OCI-LY1 (cell line): ENCODE measurements around the gene ABHD6.

ENCODE experiments used
- H2AFZ ChIP-seq: fragments of 200-600 bp; sonication (generic), shearing (Covaris generic); 2 replicates; pipeline ENCODE4 v1.6.0; 2014; ENCODE audit warnings: antibody characterized with exemption, mild to moderate bottlenecking, low read length
- H3F3A ChIP-seq: fragments of 200-600 bp; sonication (generic), shearing (Covaris generic); 2 replicates; pipeline ENCODE4 v1.6.0; 2014; ENCODE audit warnings: mild to moderate bottlenecking, antibody characterized with exemption, low read length, moderate library complexity; ENCODE audit not compliant: insufficient read depth
- H3K27ac ChIP-seq: fragments of 200-600 bp; sonication (generic); 2 replicates; pipeline ENCODE4 v1.5.1; 2014; ENCODE audit warnings: low read length, mixed run types, mild to moderate bottlenecking, low read depth; ENCODE audit not compliant: poor library complexity, severe bottlenecking
- H3K27me3 ChIP-seq: fragments of 200-600 bp; sonication (generic); 2 replicates; pipeline ENCODE4 v1.6.0; 2014; ENCODE audit warnings: antibody characterized with exemption, mild to moderate bottlenecking, low read length, moderate library complexity; ENCODE audit not compliant: insufficient read depth
- H3K36me3 ChIP-seq: fragments of 200-600 bp; sonication (generic); 2 replicates; pipeline ENCODE4 v1.6.1; 2014; ENCODE audit warnings: mild to moderate bottlenecking, antibody characterized with exemption, low read length, moderate library complexity, mixed read lengths; ENCODE audit not compliant: insufficient read depth
- H3K4me1 ChIP-seq: fragments of 200-600 bp; sonication (generic); 2 replicates; pipeline ENCODE4 v1.5.1; 2014; ENCODE audit warnings: mild to moderate bottlenecking, low read length, moderate library complexity; ENCODE audit not compliant: insufficient read depth, severe bottlenecking
- H3K4me2 ChIP-seq: fragments of 200-600 bp; sonication (generic), shearing (Covaris generic); 2 replicates; pipeline ENCODE4 v1.6.1; 2014; ENCODE audit warnings: low read length
- H3K4me3 ChIP-seq: fragments of 200-600 bp; sonication (generic); 2 replicates; pipeline ENCODE4 v1.5.1; 2014; ENCODE audit warnings: low read length, low read depth, mild to moderate bottlenecking, mixed read lengths; ENCODE audit not compliant: poor library complexity, severe bottlenecking
- H3K79me2 ChIP-seq: fragments of 200-600 bp; shearing (Covaris generic); 2 replicates; pipeline ENCODE4 v1.6.1; 2016; ENCODE audit warnings: mixed run types, low read length, mixed read lengths; ENCODE audit not compliant: insufficient read depth
- H3K9ac ChIP-seq: fragments of 200-600 bp; sonication (generic), shearing (Covaris generic); 2 replicates; pipeline ENCODE4 v1.6.1; 2014; ENCODE audit warnings: mild to moderate bottlenecking, low read length, mixed read lengths
- H3K9me2 ChIP-seq: fragments of 200-600 bp; sonication (generic), shearing (Covaris generic); 2 replicates; pipeline ENCODE4 v1.6.1; 2014; ENCODE audit warnings: low read depth, mild to moderate bottlenecking, low read length, mixed read lengths
- H3K9me3 ChIP-seq: fragments of 200-600 bp; shearing (Covaris generic); 2 replicates; pipeline ENCODE4 v1.6.1; 2014; ENCODE audit warnings: low read length, mixed read lengths
- H4K20me1 ChIP-seq: fragments of 200-600 bp; sonication (generic), shearing (Covaris generic); 2 replicates; pipeline ENCODE4 v1.6.0; 2016; ENCODE audit warnings: mild to moderate bottlenecking, low read length; ENCODE audit not compliant: insufficient read depth
- CTCF ChIP-seq: fragments of 200-600 bp; sonication (generic), shearing (Covaris generic); IDR thresholded peaks from 2 replicates; pipeline ENCODE4 v1.5.1; 2017; ENCODE audit warnings: mild to moderate bottlenecking, antibody characterized with exemption, low read length, moderate library complexity, mixed read lengths
- EZH2 ChIP-seq: fragments of 200-600 bp; sonication (generic), shearing (Covaris generic); IDR thresholded peaks from 2 replicates; pipeline ENCODE4 v1.8.0; 2017; ENCODE audit warnings: borderline replicate concordance, mixed run types, mild to moderate bottlenecking, antibody characterized with exemption, low read length, moderate library complexity, mixed read lengths

ABHD6 gene

GRCh38 chr3:58329922-58330413, 92.4 kb downstream of the ABHD6 start:
- peaks cover 6% of the 10 kb centered on the region; the same call in 1 of the 2 replicates for H3K36me3 ChIP-seq
- no peaks in the 10 kb centered on the region for H4K20me1 ChIP-seq
- H2AFZ ChIP-seq, result no peak overlapping the region
- peaks cover 26% of the 10 kb centered on the region for H3K79me2 ChIP-seq
- H3K9ac ChIP-seq, result no peak overlapping the region
- H3K9me2 ChIP-seq, result no peaks in the 10 kb centered on the region
- no peaks in the 10 kb centered on the region for H3K27me3 ChIP-seq
- peaks cover 41% of the 10 kb centered on the region for H3K4me1 ChIP-seq
- H3F3A ChIP-seq, result peaks cover 5% of the 10 kb centered on the region; the same call in 1 of the 2 replicates
- no peaks in the 10 kb centered on the region for H3K9me3 ChIP-seq
- no peak overlapping the region for H3K4me3 ChIP-seq
- H3K27ac ChIP-seq, result peak overlapping the region; percentile 84
- no peak for TF ChIP-seq EZH2
- no peak for TF ChIP-seq CTCF
- no peak overlapping the region for H3K4me2 ChIP-seq

GRCh38 chr3:58331593-58332152, 94.1 kb downstream of the ABHD6 start:
- Histone ChIP-seq H3K27ac (peak overlapping the region; percentile 84), H3K36me3 (peaks cover 17% of the 10 kb centered on the region; the same call in 1 of the 2 replicates), H3F3A (peaks cover 5% of the 10 kb centered on the region; the same call in 1 of the 2 replicates), H3K9me2 (no peaks in the 10 kb centered on the region), H3K4me1 (peaks cover 42% of the 10 kb centered on the region), H3K79me2 (peaks cover 42% of the 10 kb centered on the region), H4K20me1 (no peaks in the 10 kb centered on the region), H2AFZ (no peak overlapping the region), H3K4me2 (peak overlapping the region; percentile 95), H3K9ac (peak overlapping the region; percentile 86), H3K9me3 (no peaks in the 10 kb centered on the region), H3K27me3 (no peaks in the 10 kb centered on the region), H3K4me3 (peak overlapping the region; percentile 98)
- TF ChIP-seq EZH2, result no peak
- TF ChIP-seq CTCF, result no peak

- Histone ChIP-seq H3K79me2 (peaks cover 52% of the 10 kb centered on the region), H3K36me3 (peaks cover 27% of the 10 kb centered on the region), H3F3A (peaks cover 5% of the 10 kb centered on the region; the same call in 1 of the 2 replicates), H3K27me3 (no peaks in the 10 kb centered on the region), H3K4me2 (peak within 1 kb of the TSS; percentile 95), H3K9me2 (no peaks in the 10 kb centered on the region), H3K4me1 (peaks cover 51% of the 10 kb centered on the region), H3K9ac (peak within 1 kb of the TSS; percentile 86), H3K9me3 (no peaks in the 10 kb centered on the region), H4K20me1 (no peaks in the 10 kb centered on the region), H2AFZ (no peak within 1 kb of the TSS), H3K27ac (peak within 1 kb of the TSS; percentile 92), H3K4me3 (peak within 1 kb of the TSS; percentile 98)
- TF ChIP-seq EZH2 (no peak), CTCF (peak; percentile 17; the same call in 1 of the 2 replicates)
Observed at GRCh38 chr3:58332575-58333188, 95.1 kb downstream of the ABHD6 start, which contains the start of gene PXK. PXK (plus strand) TSS chr3:58332892; CDS start chr3:58332989, 97 bp downstream.
